Muscle of arm (tissue), 14 donors: ENCODE measurements around the gene RUFY1. TPM values are rescaled to one million over a fixed set of nuclear protein-coding genes. Genes with fewer than 3 reads are reported as not detected.
"Not testable (repeated sequence)": the region's sequence is repeated elsewhere in the genome, so short reads cannot be mapped to it uniquely, and the experiment has no call there.

Experiments used
- DNase-seq: peaks from one replicate; pipeline ENCODE4 v3.0.0-alpha.2; 2013
- long read RNA-seq, 11 donors: transcript quantifications; one replicate each; lab custom pipeline, GENCODE V29; 2026
- polyA plus RNA-seq, 12 donors: library from polyadenylated mRNA; unstranded; fragments of 120-200 nt; gene quantifications; one replicate each; pipeline ENCODE4 v1.2.1, GENCODE V29; 2013; ENCODE audit not compliant: insufficient read length in 12 of 12

RUFY1 gene
- 10 to 100 TPM in 11 of 12 donors, not detected in 1; 32.8 to 52.7 (median 38.6) TPM for polyA plus RNA-seq
- long read RNA-seq, donor 1, partial matches to known transcripts: 240 of 253 reads
- long read RNA-seq, donor 1, other reads (novel, unspliced or antisense): 10 of 253 reads
- long read RNA-seq, donor 2, partial matches to known transcripts: 125 of 134 reads
- long read RNA-seq, donor 2, other reads (novel, unspliced or antisense): 5 of 134 reads
- long read RNA-seq, donor 3, partial matches to known transcripts: 44 of 44 reads
- long read RNA-seq, donor 3, other reads (novel, unspliced or antisense): 0 of 44 reads
- long read RNA-seq, donor 4, partial matches to known transcripts: 32 of 33 reads
- long read RNA-seq, donor 4, other reads (novel, unspliced or antisense): 0 of 33 reads
- long read RNA-seq, donor 5, transcript RUFY1-201 (18 exons, 2,646 nt): major isoform, 9 of 9 reads
- long read RNA-seq, donor 5, partial matches to known transcripts: 0 of 9 reads
- long read RNA-seq, donor 5, other reads (novel, unspliced or antisense): 0 of 9 reads
- long read RNA-seq, donor 6, partial matches to known transcripts: 31 of 32 reads
- long read RNA-seq, donor 6, other reads (novel, unspliced or antisense): 0 of 32 reads
- long read RNA-seq, donor 7, partial matches to known transcripts: 32 of 32 reads
- long read RNA-seq, donor 7, other reads (novel, unspliced or antisense): 0 of 32 reads
- long read RNA-seq, donor 8, transcript RUFY1-201 (18 exons, 2,646 nt): major isoform, 8 of 140 reads
- long read RNA-seq, donor 8, partial matches to known transcripts: 123 of 140 reads
- long read RNA-seq, donor 8, other reads (novel, unspliced or antisense): 6 of 140 reads
- long read RNA-seq, donor 9, partial matches to known transcripts: 60 of 69 reads
- long read RNA-seq, donor 9, other reads (novel, unspliced or antisense): 8 of 69 reads
- long read RNA-seq, donor 10, transcript RUFY1-201 (18 exons, 2,646 nt): major isoform, 5 of 100 reads
- long read RNA-seq, donor 10, partial matches to known transcripts: 87 of 100 reads
- long read RNA-seq, donor 10, other reads (novel, unspliced or antisense): 7 of 100 reads
- long read RNA-seq, donor 11, partial matches to known transcripts: 130 of 145 reads
- long read RNA-seq, donor 11, other reads (novel, unspliced or antisense): 12 of 145 reads

- peak; percentile 80 for DNase-seq
Measured at GRCh38 chr5:179550511-179551342, at the start of gene RUFY1. Gene RUFY1, plus strand, starts transcription at chr5:179550554. Its CDS starts 16 bp downstream, at chr5:179550570.

GRCh38 chr5:179501997-179502396, 48.4 kb upstream of the RUFY1 start:
- DNase-seq: not testable (repeated sequence)

GRCh38 chr5:179502420-179502819, 47.9 kb upstream of the RUFY1 start:
- DNase-seq: not testable (repeated sequence)

- DNase-seq: no peak
Measured at GRCh38 chr5:179504191-179504590, 46.2 kb upstream of the RUFY1 start.

GRCh38 chr5:179504600-179505396, 45.6 kb upstream of the RUFY1 start:
- DNase-seq: no peak

- no peak for DNase-seq
Measured at GRCh38 chr5:179505636-179506261, 44.6 kb upstream of the RUFY1 start.

GRCh38 chr5:179509239-179509638, 41.1 kb upstream of the RUFY1 start:
- DNase-seq: no peak

- no peak for DNase-seq
Measured at GRCh38 chr5:179509845-179510244, 40.5 kb upstream of the RUFY1 start.

GRCh38 chr5:179512452-179513000, 37.8 kb upstream of the RUFY1 start:
- no peak for DNase-seq

- not testable (repeated sequence) for DNase-seq
Measured at GRCh38 chr5:179515501-179515900, 34.9 kb upstream of the RUFY1 start.

- DNase-seq: no peak
Measured at GRCh38 chr5:179516221-179516620, 34.1 kb upstream of the RUFY1 start.

GRCh38 chr5:179517746-179518145, 32.6 kb upstream of the RUFY1 start:
- DNase-seq: not testable (repeated sequence)

GRCh38 chr5:179518369-179518768, 32.0 kb upstream of the RUFY1 start:
- DNase-seq: not testable (repeated sequence)

GRCh38 chr5:179519416-179520070, 30.8 kb upstream of the RUFY1 start:
- not testable (repeated sequence) for DNase-seq

- DNase-seq: not testable (repeated sequence)
Measured at GRCh38 chr5:179522107-179522506, 28.2 kb upstream of the RUFY1 start.

GRCh38 chr5:179526978-179527377, 23.4 kb upstream of the RUFY1 start:
- no peak for DNase-seq

- DNase-seq: peak; percentile 26
Measured at GRCh38 chr5:179530069-179530998, 20.0 kb upstream of the RUFY1 start.

GRCh38 chr5:179533024-179533423, 17.3 kb upstream of the RUFY1 start:
- DNase-seq: no peak
